Activated CD8-positive, alpha-beta memory T cell treated with anti-CD3 and anti-CD28 coated beads for 24 hours (primary cell): ENCODE data around the gene IFT57.
"Not testable (repeated sequence)": the region's sequence is repeated elsewhere in the genome, so short reads cannot be mapped to it uniquely, and the experiment has no call there.

Experiments used
- DNase-seq: peaks from one replicate; pipeline ENCODE4 v3.0.0-alpha.2; 2020

The IFT57 gene

DNA sequence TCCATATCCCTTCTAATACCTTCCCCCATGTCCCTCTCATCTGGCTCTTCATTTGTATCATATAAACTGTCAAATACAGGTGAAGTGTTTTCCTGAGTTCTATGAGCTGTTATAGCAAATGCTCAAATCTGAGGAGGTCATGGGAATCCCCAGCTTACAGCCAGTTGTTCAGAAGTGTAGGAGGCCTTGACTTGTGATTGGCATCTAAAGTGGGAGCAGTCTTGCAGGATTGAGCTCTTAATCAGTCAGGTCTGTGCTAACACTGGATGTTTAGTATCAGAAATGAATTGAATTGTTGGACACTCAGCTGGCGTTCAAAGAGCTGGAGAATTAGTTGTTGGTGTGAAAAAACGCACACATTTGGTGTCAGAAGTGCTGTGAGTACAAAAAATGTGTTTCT is 65.0 kb downstream of the IFT57 start:
- DNase-seq = no peak

DNA sequence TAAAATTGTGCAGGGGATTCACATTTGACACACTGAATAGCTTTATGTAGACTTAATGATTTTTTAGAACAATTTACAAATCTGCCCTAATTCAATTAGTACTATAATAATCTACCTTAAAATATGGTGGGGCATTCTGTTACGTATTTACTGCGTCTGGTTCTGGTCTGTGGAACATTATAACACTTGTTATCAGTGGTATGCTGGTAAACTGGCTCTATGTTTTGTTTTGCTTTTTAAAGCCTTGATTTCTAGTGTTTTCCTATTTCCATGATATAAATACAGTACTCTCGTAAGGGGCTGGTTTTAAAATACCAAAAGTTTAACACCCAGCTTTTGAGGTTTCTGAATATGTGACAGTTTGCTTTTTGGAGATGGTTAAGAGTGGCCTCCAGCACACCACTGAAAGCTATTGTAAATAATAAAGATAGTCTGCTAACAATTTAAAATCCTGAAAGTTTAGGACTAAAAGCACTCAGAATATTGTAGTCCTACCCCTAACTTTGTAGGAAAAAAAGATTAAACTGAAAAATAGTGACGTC is 65.8 kb downstream of the IFT57 start:
- DNase-seq = no peak

DNA sequence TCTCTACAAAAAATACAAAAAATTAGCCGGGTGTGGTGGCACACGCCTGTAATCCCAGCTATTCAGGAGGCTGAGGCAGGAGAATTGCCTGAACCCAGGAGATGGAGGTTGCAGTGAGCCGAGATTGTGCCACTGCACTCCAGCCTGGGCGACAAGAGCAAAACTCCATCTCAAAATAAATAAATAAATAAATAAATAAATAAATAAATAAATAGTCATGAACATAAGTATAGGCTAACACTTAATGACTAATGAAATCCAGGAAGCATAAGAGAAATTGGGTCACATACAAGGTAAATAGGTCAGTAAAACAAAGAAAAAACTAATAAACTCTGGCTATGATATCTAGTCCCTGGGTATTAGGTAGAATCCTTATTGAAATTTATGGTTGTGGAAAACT is 66.6 kb downstream of the IFT57 start:
- not testable (repeated sequence) for DNase-seq

DNA sequence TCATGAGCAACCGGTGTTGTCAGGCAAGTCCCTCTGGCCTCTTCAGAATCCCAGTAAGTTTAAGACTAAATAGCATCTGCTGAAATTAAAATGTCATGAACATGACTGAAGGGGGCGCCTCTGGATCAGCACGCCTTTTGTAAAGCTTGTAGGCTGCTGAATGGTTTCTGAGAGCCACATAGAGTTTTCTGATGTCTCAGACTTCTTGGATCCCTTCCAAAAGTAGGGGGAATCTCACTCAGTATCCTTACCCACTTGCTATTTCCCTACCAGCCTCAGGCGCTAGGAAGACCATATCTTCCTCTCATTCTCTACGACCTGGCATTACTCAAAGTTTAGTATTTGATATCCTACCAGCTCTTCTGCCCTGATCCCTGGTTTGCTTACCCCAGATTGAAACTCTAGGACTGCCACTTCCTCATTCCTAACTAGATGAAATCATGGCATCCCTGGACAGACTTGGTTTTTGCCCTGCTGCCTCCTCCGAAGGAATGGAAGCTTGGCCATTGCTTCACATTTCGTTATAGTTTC is 68.7 kb downstream of the IFT57 start:
- peak; percentile 73 for DNase-seq

DNA sequence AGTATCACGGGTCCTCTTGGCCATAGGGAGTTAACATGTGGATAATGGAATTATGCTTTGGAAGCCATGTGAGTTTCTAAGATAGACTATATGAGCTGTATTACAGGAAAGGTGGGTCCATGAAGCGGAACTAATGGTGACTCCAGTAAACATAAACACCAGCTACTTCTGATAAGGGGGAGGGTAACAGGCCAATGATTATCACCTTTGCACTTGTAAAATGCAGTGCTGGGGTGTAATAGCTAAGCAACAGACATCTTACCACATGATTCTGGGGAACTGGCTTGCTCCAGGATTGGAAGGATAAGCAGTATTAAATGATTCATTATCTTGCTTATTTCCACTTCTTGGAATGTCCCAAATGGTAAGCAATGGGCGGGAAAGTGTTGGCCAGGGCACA is 70.0 kb downstream of the IFT57 start:
- DNase-seq = no peak

DNA sequence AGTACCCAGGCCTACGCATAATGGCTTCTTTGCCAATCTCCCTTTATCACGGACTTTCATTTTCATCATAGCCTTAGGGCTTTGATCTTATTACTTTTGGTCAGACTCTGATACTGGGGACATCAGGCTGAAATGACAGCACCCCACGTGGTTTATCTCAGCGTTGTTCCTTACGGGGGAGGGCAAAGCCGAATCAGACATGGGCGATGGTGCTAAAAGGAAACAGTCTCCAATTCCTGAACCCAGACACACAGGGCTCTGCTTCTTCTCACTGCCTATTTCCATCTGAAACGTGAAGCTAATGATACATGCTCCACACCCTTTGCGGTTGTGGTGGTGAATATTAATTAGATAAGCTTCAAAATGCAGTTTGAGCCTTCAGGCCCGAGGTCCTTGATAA is 72.0 kb downstream of the IFT57 start:
- DNase-seq = no peak

DNA sequence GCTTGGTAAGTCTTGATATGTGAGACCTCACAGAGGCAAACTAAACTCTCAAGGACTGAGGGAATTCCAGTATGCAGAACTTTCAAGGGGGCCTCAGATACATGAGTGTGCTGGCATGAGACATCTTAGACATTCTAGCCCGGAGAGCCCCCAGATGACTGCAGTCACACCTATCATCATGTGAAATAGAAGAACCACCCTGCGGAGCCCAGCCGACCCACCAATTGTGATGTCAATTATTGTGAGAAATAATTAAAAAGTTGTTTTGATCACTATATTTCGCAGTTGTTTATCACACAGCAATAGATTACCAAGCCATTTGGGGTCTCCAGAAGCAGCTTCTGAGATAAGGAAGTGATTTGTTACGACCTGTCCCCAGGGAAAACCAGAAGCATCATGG is 76.1 kb downstream of the IFT57 start:
- no peak for DNase-seq

DNA sequence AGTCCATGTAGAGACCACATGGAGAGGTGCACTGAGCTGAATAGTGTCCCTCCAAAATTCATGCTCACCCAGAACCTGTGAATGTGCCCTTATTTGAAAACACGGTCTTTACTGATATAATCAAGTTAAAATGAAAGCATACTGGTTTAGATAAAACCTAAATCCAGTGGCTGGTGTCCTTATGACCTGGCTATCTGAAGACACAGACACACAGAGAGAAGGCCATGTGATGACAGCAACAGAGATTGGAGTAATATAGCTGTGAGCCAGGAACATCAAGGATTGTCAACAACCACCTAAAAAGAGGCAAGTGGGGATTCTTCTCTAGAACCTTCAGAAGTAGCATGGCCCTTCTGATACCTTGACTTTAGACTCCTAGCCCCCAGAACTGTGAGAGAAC is 76.6 kb downstream of the IFT57 start:
- DNase-seq = no peak

DNA sequence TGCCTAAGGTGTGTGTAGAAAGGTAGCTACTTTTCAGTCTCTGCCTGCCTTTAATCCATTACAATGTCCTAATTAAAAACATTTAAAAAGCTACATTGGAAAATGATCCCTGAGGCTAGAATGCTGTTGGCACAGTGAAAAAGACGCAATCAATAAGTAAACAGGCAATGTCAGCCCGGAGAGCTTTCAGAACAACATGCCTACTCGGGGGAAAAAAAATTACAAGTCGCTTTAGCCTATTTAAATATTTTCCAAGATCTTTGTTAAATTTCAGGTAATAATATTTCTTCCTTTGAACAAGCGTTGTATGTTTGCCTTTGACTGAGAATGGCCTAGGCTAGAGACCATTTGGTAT is 84.8 kb downstream of the IFT57 start:
- no peak for DNase-seq

DNA sequence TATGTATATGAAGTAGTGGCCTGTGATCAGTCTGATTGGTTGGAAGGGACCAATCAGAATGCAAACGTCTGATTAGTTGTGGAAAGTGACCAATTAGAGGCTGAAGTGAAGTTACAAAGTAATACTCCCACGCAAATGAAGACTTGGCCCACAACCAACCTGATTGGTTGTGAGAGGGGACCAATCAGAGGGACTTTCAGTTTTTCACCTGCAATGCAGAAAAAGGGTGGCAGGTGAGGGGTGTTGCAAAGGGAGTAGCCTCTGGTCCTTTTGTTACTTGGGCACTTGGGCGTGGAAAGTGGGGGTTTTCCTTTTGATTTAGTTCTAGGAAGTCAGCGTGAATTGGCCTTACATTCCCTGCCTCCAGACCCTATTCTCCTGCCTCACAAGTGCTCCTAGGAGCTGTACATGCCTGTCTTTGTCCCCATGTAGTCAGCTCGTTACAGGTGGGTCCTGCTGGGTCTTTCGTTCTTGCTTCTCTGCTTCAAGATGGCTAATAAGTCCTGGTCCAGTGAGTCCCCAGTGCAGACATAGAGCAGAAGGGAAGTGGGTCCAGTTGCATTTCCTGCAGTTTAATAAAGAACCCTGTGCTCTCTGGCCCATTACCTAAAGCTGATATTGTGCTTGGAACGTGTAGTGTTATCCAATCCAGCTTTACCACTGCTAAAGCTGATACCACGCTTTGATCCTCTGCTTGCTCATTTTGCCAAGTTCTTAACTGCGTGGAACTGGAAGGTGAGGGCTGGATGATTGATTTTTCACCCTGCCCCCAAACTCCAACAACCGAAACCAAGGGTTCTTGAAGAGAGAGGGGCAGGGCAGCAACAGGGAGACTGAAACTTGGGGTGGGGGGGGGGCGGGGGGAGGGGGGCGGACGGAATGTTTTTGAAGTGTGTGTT is 85.4 kb downstream of the IFT57 start:
- DNase-seq = no peak

DNA sequence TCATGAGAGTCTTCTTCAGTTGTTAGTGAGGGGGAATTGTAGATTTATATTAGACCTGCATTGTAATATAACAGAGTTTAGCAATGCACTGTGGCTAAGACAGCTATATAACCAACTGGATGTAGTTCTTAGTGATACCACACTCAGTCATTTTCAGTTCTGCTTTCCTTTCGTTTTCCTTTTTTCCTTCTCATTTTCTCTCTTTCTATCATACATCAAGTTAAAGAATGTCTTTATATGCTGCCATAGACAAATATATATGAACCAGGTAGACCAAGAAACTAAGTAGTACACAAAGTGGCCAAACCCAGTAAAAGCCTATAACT is 87.7 kb downstream of the IFT57 start:
- no peak for DNase-seq

DNA sequence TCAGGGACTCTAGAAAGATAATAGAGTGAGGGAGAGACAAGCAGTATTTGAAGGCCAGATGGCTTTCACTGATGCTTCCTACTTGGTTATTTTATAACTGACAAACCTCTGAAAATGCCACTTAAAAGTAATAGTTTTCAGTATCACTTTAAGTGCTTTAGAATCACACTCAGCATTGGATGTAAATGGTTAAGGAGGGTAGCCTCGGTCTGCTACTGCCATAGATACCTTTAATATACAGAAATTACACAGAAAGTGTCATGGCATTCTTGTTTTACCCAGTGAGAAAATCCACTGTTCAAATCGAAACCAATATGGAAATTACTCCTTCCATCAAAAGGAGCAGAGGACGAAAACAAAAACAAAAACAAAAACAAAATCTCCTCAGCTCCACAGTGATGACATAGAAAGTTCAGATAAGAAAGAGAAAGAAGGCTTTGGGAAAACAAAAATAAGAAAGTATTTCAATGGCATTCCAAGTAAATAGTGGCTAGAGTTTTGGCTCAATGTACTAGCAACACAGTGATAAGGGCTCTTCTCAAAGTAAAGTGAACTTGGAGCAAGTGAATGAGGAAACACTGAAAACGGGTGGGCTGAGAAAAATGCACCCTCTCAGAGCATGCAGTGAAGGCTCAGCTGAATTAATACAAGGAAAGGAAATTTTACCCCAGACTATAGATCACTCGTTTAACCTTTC is 88.2 kb downstream of the IFT57 start:
- DNase-seq = no peak

DNA sequence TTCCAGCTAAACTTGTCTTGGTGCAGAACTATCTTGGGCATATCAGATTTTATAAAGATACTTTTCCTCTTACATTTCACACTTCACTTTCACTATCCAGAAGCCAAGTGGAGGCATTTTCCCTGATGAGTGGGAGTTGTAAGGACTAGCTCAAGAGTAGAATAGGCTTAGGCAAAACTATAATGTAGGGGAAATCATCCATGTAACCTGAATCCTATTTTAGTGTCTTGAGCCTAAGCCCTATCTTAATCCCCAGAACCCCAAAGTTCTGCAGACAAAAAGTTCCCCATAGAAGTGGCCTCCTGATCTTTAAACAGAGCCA is 89.2 kb downstream of the IFT57 start:
- DNase-seq = no peak

DNA sequence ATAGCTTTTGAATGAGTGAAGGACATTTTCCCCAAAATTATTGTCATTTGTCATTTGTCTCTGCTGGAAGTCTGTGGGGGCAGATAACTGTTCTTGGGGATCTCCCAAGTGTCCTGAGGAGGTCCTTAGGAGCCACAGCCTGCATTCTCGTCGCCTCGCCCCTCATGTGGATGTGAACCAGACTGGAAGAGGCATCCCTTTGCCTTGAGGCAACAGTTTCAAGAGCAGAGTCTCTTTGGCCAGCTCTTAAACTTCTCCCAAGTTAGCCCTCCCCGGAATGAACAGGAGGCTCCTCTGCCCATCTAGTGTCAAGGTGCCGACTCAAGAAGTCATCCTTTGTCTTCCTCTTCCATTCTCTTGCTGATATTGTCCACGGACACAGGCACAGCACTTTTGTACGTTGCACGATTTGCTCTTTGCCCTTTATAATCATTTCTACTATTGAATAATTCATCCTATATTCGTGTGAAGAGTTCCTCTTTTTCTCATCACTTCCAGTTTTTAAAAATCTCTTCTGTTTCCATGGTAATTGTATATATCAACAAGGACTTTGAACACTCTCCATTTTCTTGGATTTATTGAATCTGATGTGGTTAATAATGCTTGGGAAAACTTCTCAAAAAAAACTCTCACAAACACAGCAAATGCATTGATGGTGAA is 90.6 kb downstream of the IFT57 start:
- DNase-seq = no peak

DNA sequence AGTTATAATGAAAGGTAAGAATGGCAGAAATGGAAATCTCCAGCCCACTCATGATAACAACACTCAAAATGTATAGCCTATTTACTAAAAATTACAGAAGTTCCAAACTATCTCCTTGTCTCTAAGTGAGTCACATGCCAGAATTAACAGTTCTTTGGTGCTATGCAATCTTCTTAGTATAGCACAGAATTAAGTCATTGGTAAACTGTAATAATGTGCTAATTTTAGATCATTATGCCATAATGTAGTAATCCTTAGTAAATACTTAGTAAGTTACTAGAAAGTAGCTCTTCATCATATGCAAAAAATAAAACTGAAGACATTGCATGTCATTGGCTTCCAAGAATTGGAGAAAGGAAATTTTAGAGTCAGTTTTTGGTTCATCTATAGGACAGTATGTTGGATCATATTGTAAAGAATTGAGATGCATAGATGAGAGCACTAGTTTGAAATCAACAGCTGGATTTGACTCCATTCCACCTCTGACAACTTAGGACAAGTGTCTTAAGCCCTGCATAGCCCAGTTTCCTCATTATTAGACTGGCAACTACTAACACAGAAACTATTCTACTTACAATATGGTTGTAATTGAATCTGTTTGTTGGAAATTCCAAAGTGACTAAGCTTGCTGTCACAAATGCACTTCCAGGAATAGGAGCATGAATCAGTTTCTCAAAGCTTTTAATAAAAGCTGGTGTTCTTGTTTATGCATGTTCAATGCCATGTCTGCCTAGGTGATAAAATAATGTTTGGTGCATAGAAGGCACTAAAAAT is 91.3 kb downstream of the IFT57 start:
- DNase-seq = no peak

DNA sequence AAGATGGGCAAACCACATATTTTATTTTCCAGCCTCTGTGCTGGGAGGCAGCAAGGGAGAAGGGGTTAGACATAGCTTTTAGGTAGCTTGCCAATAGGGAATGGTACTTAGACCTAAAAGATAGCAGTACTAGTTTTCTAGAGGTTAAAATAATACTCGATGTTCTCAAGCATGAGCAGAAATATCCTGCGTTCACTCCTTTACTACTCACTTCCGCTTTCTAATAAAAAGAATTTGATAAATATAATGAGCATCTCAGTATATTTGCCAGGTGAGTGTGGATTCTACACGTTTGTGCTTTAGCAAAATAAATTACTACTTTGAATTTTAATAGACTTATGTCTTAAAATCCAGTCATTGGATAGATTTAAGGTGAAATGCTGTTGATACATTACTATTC is 92.0 kb downstream of the IFT57 start:
- no peak for DNase-seq

DNA sequence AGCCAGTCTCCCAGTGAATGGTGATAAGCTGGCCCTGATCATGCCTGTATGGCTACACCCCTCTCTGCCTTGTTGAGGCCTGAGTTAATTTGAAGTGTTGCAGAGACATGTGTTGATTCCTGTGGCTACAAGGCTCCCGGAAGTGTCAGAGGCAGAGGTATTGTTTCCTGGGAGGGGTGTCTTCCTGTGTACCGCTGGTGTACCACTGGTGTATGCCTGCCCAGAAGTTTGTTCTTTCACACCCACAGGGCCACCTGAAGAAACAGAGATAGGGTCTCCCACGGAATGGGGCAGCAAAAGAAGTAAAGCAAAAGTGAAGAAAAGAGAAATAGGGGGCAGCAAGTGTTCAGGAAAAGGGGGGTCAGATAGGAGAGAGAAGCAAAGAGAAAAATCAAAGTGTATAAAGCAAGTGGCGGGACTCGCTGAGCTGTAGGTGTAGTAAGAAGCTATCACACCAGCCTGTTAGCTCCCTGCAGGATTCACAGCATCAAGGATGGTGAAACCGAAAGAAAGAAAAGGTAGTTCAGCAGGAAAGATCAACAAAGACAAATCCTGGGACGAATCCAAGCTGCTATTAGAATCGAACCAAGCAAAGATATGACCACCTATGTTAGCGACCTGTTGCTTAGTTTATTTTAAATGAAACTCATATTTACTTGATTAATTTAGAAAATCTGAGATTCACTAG is 94.8 kb downstream of the IFT57 start:
- peak; percentile 78 for DNase-seq

DNA sequence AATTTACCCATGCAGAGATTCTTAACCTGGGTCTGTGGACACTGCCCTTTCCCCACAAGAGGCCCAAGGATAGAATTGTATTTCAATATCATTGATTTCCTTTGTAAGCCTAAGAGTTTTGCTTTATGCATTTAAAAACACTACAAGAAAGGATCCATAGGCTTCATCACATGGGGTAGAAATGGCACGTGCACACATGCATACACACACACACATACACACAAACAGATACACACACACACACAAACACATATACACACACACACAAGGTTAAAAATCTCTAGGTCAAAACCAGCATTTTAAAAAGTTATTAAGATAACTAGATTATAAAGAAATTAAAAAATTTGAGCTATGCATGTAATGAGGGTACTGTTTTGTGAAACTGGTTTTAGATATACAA is 95.9 kb downstream of the IFT57 start:
- no peak for DNase-seq

DNA sequence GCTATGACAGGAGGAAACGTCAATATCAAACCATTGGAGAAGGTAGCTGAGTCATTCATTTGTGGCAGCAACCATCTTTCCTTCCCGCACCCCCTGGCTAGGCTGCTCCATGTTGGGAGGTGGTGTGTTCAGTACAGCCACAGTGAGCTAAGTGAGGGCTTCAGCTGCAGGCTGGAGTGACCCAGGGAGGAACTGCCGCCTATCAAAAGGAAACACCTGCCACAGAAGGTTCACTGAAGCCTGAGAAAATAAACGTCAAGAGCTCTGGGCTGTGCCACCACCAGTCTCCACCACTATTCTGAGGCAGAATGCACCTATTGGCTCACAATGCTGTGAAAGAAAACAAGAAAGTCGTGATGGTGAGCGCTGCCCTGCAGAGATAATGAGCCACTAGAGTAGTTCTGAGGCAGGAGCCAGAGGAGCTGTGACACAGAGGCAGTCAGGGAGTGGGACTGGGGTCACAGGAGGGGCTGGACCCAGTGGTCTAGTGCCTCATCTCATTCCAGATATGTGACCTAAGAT is 96.6 kb downstream of the IFT57 start:
- peak; percentile 77 for DNase-seq

DNA sequence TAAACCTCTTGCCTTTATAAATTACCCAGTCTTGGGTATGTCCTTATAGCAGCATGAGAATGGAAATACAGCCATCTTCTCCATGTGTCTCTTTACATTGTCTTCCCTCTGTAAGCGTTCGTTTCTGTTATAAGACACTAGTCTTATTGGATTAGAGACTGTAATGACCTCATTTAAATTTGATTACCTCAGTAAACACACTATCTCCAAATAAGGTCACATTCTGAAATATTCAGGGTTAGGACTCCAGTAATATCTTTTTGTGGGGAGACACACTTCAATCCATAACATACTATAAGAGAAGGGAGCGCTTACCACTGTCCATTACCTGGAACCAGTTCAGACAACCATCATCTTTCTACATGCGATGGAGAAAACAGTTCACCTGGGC is 97.1 kb downstream of the IFT57 start:
- DNase-seq = no peak

DNA sequence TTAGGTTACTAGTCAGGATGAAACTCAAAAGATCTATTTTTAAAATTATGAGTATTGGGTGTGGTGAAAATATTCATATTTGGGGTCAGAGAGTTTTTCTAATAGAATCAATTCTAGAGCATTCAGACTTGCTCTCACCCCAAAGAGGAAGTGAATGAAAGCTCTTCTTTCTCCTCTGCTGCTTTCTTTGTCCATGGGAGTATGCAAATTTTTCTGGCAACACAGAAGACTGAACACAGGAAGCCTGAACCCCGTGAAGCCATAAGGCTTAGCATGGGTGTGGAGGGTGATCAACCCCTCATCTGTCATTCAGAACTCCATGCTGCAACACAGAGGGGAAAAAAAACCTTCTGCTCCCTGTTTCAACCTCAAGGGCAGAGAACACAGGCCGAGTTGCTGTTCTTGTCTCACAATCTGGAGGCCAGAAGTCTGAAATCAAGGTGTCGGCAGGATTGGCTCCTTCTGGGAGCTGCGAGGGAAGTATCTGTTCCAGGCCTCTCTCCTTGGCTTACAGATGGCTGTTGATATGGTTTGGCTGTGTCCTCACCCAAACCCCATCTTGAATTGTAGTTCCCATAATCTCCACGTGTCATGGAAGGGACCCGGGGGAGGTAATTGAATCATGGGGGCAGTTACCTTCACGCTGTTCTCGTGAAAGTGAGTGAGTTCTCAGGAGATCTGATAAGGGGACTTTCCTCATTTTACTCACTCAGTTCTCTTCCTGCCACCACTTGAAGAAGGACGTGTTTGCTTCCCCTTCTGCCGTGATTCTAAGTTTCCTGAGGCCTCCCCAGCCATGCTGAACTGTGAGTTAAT is 97.7 kb downstream of the IFT57 start:
- peak; percentile 89 for DNase-seq
